ENCODE measurements around the gene ZNRF2.

ZNRF2 gene

DNA sequence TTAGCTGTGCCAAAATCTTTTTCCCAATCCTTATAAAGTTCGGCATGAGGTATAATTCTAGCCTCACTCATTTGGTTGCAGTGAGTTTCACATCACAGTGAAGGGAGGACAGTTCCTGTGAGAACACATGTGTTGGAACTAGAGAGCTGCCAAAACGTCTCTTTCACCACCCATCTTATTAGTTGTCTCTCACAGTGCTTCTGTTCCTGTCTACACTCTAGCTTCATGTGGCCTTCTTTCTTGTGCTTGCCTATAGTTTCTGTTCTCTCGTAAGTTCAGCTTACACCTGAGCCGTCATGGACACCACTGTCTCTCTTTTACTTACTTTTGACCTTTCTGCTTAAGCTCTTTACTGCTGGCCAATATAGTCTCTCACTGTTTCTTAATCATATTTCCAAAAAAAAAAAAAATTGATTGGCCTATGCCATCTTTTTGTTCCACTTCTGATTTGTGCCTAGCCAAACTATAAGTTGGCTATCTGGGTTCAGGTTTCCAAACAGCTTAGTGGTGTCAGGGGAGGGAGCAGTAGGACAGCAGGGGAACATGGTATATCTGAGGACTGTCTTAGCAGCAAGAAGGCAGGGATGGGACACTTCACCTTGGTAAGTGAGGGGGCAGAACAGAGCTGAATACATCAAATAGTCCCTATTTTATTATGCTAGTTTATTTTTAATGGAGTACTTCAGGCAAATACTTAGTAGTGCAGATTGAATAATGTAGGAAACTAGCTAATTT lies 38.0 kb downstream of the ZNRF2 start:
- no peak for DNase-seq

DNA sequence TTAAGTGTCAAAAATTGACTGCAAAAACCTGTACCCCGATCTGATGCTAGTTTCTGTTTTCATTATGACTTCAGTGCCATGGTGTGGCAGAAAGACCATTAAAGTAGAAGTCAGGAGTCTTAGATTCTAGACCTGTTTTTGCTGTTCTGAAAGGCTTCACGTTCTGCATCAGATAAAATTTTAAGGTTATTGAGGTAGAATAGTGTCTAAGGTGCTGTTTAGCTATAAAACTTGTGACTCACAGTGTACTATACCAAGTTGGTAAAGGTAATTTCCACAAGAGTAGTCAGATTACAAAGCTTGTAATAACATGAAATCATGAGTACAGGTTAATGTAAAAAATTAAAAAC lies 38.6 kb downstream of the ZNRF2 start:
- DNase-seq = no peak

DNA sequence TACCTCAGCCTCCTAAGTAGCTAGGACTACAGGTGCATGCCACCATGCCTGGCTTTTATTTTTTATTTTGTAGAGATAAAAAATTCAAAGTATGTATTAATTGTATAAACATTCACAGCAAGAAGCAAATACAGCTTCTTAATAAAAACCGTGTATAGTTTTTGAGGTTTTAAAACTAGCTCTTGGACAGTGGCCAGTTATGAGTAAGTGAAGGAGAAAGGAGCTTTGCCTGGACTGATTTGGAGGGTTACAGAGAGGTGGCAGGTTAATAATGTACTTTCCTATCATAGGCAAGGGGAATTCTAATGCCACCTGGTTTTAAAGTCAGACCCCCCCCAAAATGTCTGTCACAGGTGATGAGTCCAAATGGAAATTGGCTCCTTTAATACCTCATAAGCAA lies 43.4 kb downstream of the ZNRF2 start:
- DNase-seq = no peak

DNA sequence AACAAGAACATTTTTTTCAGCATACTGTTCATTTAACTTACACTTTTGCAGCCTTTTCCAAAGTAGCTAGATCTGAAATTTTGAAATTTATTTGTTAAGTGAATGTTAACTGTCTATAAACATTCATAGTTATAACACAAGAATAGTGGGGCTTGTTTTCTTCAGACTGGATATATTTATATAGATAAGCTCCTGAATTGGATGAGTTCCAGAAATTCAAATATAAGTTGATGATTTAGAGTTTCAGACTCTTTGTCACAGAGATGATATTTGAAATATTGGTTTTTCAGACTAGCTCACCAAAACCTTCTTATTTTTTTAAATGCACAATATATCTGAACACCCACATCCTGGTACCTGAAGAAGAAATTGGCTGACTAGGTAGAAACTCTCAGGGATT lies 44.0 kb downstream of the ZNRF2 start:
- no peak for DNase-seq

DNA sequence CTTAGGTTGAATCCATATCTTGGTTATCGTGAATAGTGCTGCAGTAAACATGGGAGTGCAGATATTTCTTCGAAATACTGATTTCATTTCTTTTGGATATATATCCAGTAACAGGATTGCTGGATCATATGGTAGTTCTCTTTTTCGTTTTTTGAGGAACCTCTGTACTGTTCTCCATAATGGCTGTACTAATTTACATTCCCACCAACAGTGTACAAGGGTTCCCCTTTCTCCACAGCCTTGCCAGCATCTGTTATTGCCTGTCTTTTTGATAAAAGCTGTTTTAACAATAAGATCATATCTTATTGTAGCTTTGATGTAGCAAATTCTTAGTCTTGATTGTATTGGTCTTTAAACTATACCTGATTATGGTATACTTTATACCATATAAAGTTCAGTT lies 45.3 kb downstream of the ZNRF2 start:
- no peak for DNase-seq

DNA sequence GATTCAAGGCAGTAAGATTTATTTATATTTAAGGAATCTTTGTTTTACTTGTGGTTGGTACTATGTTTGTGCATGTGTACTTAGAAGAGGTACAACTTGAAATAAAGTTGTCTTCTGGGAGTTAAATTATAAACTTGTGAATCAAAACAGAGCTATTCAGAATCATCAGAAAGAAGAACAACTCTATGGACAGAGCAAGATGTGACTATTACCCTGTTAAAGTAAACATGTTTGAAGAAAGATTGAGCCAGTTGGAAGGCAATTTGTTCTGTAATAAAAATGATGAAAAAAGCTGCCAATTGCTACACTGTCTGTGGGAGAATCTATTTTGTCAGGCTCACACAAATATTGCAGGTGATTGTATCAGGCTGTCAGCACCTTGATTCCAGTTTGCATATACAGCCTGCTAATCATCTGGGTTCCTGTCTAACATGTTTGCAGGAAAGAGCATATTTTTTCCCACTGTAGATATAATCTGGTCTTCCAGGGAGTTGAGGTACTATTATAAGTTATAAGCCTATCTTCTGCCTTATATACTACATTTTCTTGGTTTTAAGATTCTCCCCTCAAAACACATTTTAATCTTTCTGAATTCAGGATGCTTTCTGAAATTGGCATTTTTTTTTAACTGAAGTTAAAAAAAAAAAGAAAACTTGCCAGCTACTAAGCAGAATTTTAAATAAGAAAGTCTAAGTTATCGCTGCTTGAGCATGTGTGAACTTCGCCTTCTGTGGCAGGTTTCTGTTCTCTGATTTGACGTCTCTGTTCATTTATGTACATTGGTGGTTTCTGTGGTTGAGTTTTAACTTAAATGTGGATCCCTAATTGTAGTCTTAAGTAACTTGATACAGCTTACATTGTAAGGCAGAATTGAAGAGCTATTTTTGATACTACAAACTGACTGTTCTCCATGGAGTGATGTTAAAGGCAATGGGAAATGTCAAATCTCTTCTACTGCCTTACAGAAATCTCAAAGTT lies 46.0 kb downstream of the ZNRF2 start:
- DNase-seq = no peak

DNA sequence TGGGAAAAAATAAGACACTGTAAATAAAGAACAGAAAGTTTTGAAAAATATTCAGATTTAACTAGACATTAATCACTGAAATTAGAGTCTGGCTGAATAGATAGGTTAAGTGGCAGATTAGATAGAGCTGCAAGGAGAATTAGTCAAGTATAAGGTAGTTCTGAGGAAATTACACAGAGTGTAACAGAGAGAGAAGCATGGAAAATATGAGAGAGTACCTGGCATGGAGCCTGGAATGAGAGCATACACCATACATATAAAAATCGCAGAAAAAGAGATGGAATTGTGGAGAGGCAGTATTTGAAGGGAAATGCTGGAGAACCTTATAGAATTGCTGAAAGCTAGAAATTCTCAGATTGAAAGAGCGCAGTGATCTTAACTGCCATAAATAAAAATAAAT lies 46.9 kb downstream of the ZNRF2 start:
- DNase-seq = no peak

DNA sequence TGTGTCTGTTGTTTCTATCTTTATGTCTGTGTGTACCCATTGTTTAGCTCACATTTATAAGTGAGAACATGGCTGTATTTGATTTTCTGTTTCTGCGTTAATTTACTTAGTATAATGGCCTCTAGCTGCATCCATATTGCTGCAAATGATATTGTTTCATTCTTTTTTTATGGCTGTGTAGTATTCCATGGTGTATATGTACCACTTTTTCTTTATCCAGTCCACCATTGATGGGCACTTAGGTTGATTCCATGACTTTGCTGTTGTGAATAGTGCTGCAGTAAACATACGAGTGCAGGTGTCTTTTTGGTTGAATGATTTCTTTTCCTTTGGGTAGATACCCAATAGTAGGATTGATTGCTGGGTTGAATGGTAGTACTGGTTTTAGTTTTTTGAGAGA lies 48.2 kb downstream of the ZNRF2 start:
- no peak for DNase-seq

DNA sequence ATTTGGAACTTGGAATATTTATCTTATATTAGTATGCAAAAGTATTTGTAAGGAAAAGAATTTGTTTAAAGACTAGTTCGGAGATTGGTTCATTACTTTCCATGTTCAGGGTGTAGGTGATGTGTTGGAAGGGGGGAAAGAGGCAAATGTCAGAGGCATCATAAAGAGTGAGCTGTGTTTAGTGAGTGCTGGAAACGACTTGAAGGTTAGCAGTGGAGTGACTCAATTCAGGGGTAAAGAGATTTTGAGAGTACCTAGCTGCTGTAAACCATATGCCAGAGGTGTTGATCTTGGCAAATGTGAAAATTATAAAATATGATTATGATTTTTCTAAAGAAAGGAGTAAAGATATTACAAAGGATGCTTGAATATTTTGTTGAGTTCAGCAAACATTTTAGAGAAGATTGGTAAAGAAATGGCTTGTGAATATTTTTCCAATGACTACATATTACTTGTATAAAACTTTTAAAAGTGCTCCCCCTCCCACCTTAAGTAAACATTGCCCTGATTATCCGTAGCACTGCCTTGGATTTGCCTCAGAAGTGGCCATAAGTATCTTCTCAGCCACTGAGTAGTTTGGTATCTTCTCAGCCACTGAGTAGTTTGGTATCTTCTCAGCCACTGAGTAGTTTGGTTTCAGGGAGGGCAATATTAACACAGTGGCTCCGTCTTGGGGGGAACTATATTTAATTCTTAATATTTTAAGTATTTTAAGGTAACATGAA lies 51.5 kb downstream of the ZNRF2 start:
- no peak for DNase-seq

DNA sequence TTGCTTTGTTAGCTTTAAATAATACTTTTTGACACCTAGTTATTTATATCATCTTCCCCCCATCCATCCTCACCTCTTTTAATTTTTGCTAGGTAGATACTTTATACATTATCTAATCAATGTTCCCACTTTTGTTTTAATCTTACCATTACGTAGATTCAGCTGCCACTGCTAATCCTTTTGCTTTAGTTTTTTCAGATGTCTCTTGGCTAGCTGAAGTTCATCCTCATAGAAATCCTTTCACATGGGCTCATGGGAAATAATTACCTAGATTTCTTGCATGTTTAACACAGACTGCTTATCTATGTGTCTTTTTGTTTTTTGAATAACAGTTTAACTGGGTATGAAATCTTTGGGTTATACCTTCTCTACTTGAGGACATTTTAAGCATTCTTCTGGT lies 60.1 kb downstream of the ZNRF2 start:
- DNase-seq = no peak

DNA sequence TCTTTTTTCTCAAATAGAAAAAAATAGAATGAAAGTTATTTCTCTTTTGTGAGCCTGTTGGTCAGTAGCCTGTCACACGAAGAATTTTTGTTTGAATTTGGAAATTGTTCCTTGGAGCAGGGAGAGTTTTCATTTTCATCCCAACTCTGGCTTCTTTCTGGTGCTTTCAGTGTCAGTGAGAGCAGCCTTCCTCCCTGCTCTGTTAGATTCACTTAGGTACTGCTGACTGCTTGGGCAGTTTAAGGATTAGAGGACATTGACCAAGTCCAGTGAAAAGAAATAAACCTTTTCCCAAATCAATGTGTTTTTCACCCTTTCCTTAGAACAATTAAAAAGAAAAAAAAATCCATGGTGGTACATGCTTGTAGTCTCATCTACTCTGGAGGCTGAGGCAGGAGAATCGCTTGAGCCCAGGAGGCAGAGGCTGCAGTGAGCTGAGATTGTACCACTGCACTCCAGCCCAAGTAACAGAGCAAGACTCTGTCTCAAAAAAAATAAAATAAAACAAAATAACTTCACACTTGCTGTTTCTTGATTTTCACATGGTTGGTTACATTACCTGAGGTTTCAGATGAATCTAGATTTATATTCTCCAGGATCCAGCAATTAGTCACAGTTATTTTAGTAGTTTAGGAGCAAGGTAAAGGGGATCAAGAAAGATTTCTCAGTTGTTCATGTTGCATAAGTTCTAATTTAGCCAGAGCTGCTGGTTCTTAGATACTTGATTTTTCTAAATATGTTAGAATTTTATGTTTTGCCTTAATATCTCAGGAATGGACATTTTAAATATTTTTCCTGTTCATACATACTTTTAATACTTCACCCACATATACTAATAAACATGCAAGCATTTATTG lies 63.1 kb downstream of the ZNRF2 start:
- no peak for DNase-seq

DNA sequence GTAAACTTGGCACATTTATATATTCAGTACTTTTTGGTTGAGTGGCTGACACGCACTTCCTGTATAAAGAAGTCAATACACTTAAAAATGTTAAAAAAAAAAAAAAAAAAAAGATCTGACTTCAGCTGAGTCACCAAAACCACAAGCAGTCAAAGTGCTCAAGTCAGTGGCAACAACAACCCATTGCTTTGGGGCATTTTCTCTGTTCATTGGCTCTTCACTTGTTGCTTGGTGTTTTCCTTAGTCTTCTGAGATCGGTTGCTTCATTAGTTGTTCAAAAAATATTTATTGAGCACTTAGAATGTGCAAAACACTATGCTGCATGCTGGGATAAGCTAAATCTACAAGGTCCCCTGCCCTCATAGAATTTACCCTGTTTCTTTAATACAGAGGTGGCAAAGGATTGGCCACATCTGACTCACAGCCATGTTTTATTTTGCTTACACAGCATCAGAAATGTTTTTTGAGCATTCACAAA lies 63.7 kb downstream of the ZNRF2 start:
- DNase-seq = peak; percentile 20 to 51

DNA sequence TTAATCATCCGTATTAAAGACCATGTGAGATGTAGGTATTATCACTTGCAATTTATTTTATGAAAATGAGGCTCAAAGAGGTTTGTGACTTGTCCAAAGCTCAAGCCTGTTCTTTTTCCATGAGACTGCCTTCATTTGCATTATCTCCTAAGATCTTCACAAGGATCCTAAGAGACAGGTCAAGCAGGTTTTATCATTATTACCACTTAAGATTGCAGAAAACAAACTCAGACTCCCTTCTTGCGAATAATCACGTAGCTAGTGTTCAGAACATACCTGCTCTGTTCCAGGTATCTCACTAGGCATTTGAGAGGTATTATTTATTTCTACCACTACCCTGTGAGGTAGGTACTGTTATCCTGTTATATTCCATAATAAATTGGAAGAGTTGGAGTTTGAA lies 64.8 kb downstream of the ZNRF2 start:
- DNase-seq = no peak

DNA sequence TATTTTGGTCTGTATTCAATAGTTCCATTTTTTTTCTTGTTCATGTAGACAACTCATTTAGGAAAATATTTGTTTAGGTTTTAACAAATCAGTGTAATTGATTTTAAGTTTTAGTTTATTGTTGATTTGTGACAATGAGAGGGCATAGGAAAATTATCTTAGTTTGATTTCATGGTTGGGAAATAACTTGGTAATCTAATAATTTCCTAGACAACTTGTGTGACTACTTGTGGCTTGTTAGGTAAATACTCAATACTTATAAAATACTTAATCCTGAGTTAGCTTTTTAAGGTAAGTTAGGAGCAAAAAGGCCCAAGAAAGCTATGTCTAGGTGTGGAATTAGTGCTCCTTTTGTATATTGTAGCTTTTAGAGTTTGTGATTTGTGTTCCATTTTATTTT lies 65.4 kb downstream of the ZNRF2 start:
- DNase-seq = no peak

DNA sequence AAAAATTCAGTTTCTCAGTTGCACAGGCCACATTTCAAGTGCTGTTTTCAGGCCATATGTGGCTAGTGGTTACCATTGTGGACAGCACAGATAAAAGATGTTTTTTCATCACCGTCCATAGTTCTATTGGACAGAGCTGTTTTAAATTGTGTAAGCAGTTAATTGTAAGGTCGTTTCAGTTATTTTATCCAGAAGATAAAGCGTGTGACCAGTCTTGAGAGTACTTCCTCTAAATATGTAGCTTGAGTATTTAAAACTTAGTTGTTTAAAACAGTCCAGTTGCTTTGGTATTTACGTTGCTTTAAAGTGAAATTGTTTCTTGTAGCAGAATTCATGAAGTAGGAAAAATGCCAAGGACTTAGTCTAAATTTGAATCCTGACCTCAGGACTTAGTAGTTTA lies 66.9 kb downstream of the ZNRF2 start:
- DNase-seq = no peak

DNA sequence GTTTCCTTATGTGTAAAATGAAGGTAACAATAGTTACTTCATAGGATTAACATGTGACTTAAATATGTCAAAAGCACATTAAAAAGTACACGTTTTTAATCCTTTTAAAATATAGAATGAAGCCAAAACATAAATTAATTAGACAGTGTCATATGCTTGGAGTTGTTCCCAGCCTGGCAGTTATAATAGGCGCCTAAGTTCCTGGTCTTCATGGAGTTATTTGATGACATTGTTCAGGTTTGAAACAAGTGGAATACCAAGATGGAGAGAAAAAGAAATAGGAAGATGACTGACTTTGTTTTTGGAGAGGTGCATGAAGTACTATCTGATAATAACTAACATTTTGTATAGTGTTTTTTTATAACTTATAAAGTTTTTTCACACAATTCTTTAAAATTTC lies 67.3 kb downstream of the ZNRF2 start:
- DNase-seq = no peak

DNA sequence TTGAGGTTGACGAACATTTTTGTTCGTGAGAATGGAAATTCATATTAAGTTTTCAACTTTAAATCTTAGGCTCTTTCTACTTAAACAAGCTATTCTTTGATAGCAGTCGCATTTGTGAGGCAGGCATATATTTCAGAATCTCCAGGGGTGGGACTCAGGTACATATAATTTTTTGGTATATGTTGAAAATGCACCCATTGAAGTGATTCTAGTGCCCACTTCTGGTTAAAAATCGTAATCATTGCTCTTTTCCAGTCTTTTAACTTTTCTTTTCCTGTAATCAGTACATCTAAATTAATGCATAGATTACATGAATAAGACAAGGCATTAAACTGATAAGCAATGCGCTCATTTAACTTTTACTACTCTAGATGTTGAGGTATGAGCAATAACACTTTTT lies 67.8 kb downstream of the ZNRF2 start:
- no peak for DNase-seq

DNA sequence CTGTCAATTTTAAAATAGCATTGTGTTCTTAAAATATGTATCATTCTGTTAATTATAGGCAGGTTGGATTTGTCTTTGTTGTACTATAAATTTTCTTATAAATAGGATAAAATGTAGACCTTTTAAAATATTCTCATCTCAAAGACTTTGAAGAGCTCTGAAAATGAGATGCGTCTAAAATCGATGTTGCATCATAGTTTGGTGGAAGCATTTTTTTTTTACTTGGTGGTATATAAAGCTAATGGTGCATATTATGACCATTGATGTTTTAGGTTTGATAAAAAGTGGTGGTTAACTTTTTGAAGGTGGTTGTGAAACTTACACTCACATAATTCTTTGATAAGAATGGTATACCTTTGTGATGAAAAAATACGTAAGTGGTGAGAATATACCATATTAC lies 69.1 kb downstream of the ZNRF2 start:
- DNase-seq = no peak

DNA sequence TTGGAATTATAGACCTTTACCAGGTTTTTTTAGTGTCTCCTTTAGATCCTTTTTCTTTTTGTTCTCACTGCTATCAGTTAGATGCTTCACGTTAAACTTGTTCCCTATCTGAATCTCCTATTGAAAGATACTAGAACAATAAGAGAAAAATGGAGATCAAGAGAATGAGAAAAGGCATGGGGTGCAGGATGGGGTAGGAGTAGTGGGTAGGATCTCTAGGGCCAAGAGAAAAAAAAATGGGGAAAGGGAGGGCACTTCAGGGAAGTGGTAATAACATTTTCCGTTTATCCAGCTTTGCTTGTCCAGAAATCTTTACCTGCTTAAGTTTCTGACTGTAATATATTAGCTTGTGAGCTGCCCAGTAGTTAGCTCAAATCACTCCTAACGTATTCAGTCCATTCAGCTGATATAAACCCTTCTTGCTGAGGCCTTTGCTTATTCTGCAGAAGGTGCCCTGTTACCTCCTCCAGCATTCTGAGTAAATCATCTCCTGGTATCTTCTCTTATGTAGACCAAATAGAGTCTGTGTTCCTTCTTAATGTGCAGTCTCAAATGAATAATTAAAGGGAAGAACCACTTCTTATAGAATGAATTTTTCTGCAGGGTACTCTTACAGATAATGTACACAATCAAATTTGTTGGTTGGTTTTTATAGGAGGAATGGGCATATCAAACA lies 69.7 kb downstream of the ZNRF2 start:
- DNase-seq = no peak

DNA sequence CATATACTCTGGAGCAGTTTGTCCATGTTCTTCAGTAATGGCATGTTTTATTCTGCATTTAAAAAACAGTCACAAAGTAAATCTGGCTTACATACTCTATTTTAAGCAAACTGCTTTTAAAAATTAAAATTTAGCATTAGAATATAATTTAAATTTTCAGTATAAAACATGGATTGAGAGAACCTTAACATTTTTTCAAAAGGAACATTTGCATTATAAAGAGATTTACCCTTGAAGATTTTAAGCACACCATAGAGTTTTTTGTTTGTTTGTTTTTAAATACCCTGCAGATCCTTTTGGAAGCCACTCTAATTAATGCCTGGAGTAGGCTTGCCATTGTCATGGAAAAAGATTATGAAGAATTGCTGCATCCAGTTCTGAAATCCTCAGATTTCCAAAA lies 70.4 kb downstream of the ZNRF2 start:
- DNase-seq = no peak

DNA sequence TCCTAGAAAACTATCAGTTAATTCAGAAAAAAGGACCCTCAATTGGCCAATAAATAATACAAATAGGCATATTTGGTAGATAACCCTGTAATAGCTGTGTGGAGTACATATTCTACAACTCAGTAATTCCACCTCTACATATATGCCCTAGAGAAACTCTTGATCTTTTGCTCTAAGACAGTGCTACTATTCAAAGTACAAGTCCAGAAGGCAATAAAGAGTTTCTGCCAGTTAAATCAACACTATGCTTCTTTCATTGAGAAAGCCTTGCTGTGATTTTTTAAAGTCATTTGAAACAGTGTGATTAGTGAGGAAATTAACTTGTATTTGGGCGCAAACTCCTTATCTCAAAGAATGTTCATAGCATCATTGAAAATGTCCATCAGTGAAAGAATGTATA lies 75.6 kb downstream of the ZNRF2 start:
- no peak for DNase-seq

All from stimulated activated CD4-positive, alpha-beta T cell treated with anti-CD3 and anti-CD28 coated beads, Interleukin-2, amount 100 ng/mL, for 24 hours (primary cell).